IMR-90 (cell line): Measurements from ENCODE around the gene ZGRF1. TPM values are rescaled to one million over a fixed set of nuclear protein-coding genes. Genes with fewer than 3 reads are reported as not detected.
A peak's percentile ranks its signal among the peaks of the same experiment; 100 is the strongest.

ENCODE experiments used
- ATAC-seq: fragments of 200-7000 bp; cut with Tn5 transposase; 2 replicates; pipeline ENCODE4 v1.9.1; 2020; ENCODE audit warnings: low read depth, mild to moderate bottlenecking, moderate library complexity
- BruUV-seq: library from RNA; stranded (reverse); fragments of 400-500 nt; replicated peaks from 2 replicates; lab custom pipeline; 2021; lab: Mats Ljungman, UMichigan
- CTCF ChIA-PET: fragments of 300-600 bp; formaldehyde crosslinking; extraction: SDS; loops from one replicate; lab custom pipeline; 2021; ENCODE audit warnings: antibody characterized with exemption; lab: Yijun Ruan, JAX
- POLR2A ChIA-PET: fragments of 300-600 bp; sonication (Branson Sonifier 250); formaldehyde crosslinking; loops from one replicate; lab custom pipeline; 2022; ENCODE audit warnings: antibody characterized with exemption; ENCODE audit not compliant: unreplicated experiment; lab: Charles Lee
- DNase-seq: peaks from one replicate; pipeline ENCODE4 v3.0.0; 2013
- H2AFZ ChIP-seq: replicated peaks from 2 replicates; pipeline ENCODE3; 2013; ENCODE audit warnings: low read length, mild to moderate bottlenecking; ENCODE audit not compliant: poor library complexity
- H2AK5ac ChIP-seq: 2 replicates; pipeline ENCODE4 v1.6.1; 2013; ENCODE audit warnings: low read depth, low read length, inconsistent platforms
- H2AK9ac ChIP-seq: replicated peaks from 2 replicates; pipeline ENCODE3; 2013; ENCODE audit warnings: mild to moderate bottlenecking, low read depth, low read length, moderate library complexity; ENCODE audit not compliant: poor library complexity
- H2BK120ac ChIP-seq: 2 replicates; pipeline ENCODE4 v1.6.1; 2013; ENCODE audit warnings: low read depth, low read length, inconsistent platforms
- H2BK15ac ChIP-seq: 3 replicates; pipeline ENCODE4 v1.6.1; 2013; ENCODE audit warnings: low read depth, low read length, inconsistent platforms
- H2BK20ac ChIP-seq: 2 replicates; pipeline ENCODE4 v1.6.1; 2013; ENCODE audit warnings: low read depth, mild to moderate bottlenecking, inconsistent platforms, low read length, moderate library complexity
- H2BK5ac ChIP-seq: 2 replicates; pipeline ENCODE4 v1.6.1; 2013; ENCODE audit warnings: mild to moderate bottlenecking, low read depth, low read length, inconsistent platforms; ENCODE audit not compliant: poor library complexity, severe bottlenecking
- H3K14ac ChIP-seq: replicated peaks from 2 replicates; pipeline ENCODE4 v1.6.1; 2013; ENCODE audit warnings: low read depth, low read length, inconsistent platforms
- H3K18ac ChIP-seq: 2 replicates; pipeline ENCODE4 v1.6.1; 2013; ENCODE audit warnings: low read depth, low read length, control low read depth
- H3K23ac ChIP-seq: 2 replicates; pipeline ENCODE4 v1.6.1; 2013; ENCODE audit warnings: low read depth, low read length, inconsistent platforms
- H3K27ac ChIP-seq: 2 replicates; pipeline ENCODE4 v1.5.1; 2013; ENCODE audit warnings: mild to moderate bottlenecking, control low read depth, low read length; ENCODE audit not compliant: insufficient read depth
- H3K27me3 ChIP-seq: 2 replicates; pipeline ENCODE4 v1.6.1; 2013; ENCODE audit warnings: low read length; ENCODE audit not compliant: control insufficient read depth, insufficient read depth
- H3K36me3 ChIP-seq: 2 replicates; pipeline ENCODE4 v1.6.1; 2013; ENCODE audit warnings: low read length, mixed read lengths; ENCODE audit not compliant: control insufficient read depth, insufficient read depth
- H3K4ac ChIP-seq: 2 replicates; pipeline ENCODE4 v1.6.1; 2013; ENCODE audit warnings: low read depth, low read length, inconsistent platforms
- H3K4me1 ChIP-seq: 2 replicates; pipeline ENCODE4 v1.6.1; 2013; ENCODE audit warnings: low read length, mixed read lengths; ENCODE audit not compliant: control insufficient read depth, insufficient read depth
- H3K4me2 ChIP-seq: 2 replicates; pipeline ENCODE4 v1.6.1; 2013; ENCODE audit warnings: low read depth, mild to moderate bottlenecking, control low read depth, low read length, moderate library complexity
- H3K4me3 ChIP-seq: 2 replicates; pipeline ENCODE4 v1.5.1; 2013; ENCODE audit warnings: low read depth, mild to moderate bottlenecking, control low read depth, low read length, moderate library complexity; ENCODE audit not compliant: insufficient read depth
- H3K56ac ChIP-seq: 2 replicates; pipeline ENCODE4 v1.6.1; 2013; ENCODE audit warnings: low read length, inconsistent platforms; ENCODE audit not compliant: insufficient read depth; ENCODE audit errors: extremely low read depth
- H3K79me1 ChIP-seq, 2 experiments: 2 replicates each; pipeline ENCODE4 v1.6.1; 2013; ENCODE audit warnings: low read length in 2 of 2, inconsistent platforms in 1 of 2, low read depth in 1 of 2
- H3K9ac ChIP-seq: 2 replicates; pipeline ENCODE4 v1.6.1; 2013; ENCODE audit warnings: low read depth, low read length, control low read depth
- H3K9me1 ChIP-seq: 2 replicates; pipeline ENCODE4 v1.6.1; 2013; ENCODE audit warnings: low read length, inconsistent platforms; ENCODE audit not compliant: insufficient read depth
- H3K9me3 ChIP-seq: 2 replicates; pipeline ENCODE4 v1.6.1; 2013; ENCODE audit warnings: low read length; ENCODE audit not compliant: control insufficient read depth, insufficient read depth
- H4K20me1 ChIP-seq: 2 replicates; pipeline ENCODE4 v1.6.1; 2013; ENCODE audit warnings: low read length, inconsistent platforms; ENCODE audit not compliant: insufficient read depth
- H4K5ac ChIP-seq: 2 replicates; pipeline ENCODE4 v1.6.1; 2013; ENCODE audit warnings: mild to moderate bottlenecking, low read depth, low read length, control low read depth
- H4K8ac ChIP-seq, 2 experiments: 2 replicates each; pipeline ENCODE4 v1.6.1; 2013; ENCODE audit warnings: low read depth in 2 of 2, low read length in 2 of 2, control low read depth in 1 of 2, inconsistent platforms in 1 of 2
- H4K91ac ChIP-seq: 2 replicates; pipeline ENCODE4 v1.6.1; 2013; ENCODE audit warnings: low read depth, low read length, inconsistent platforms; ENCODE audit not compliant: insufficient read depth
- BHLHE40 ChIP-seq: fragments of 150-350 bp; IDR thresholded peaks from 2 replicates; pipeline ENCODE4 v1.6.1; 2016; ENCODE audit warnings: mild to moderate bottlenecking, low read depth, low read length
- MAFK ChIP-seq: IDR thresholded peaks from 2 replicates; pipeline ENCODE4 v1.6.1; 2012; ENCODE audit warnings: low read depth, low read length, improper control_type of control experiment
- MXI1 ChIP-seq: IDR thresholded peaks from 2 replicates; pipeline ENCODE4 v1.6.1; 2012; ENCODE audit warnings: low read depth, mild to moderate bottlenecking, low read length, moderate library complexity, borderline replicate concordance
- RAD21 ChIP-seq: IDR thresholded peaks from 2 replicates; pipeline ENCODE4 v1.6.1; 2012; ENCODE audit warnings: low read length, improper control_type of control experiment
- RCOR1 ChIP-seq: IDR thresholded peaks from 2 replicates; pipeline ENCODE4 v1.6.1; 2012; ENCODE audit warnings: mild to moderate bottlenecking, low read length, improper control_type of control experiment; ENCODE audit not compliant: insufficient replicate concordance
- WGBS, 2 experiments: methylation state at CpG; one replicate each; pipeline versions ENCODE4 v1.1.5 to v1.1.7; 2013; ENCODE audit warnings: missing lambda C conversion rate in 2 of 2; ENCODE audit not compliant: insufficient read length in 1 of 2; ENCODE audit errors: extremely low coverage in 2 of 2; 5-methylcytosine and 5-hydroxymethylcytosine counted together
- dilution Hi-C: fragments of 300-500 bp; cut with HindIII; formaldehyde crosslinking; loops from one replicate; pipeline ENCODE4 v1.14.3; 2018; ENCODE audit warnings: low sequenced_read_pairs; ENCODE audit not compliant: unreplicated experiment
- in situ Hi-C: fragments of 300-500 bp; cut with MboI; formaldehyde crosslinking; loops from 3 replicates; pipeline ENCODE4 v1.14.3; 2019; ENCODE audit warnings: low sequenced_read_pairs, inconsistent platforms, mixed read lengths
- intact Hi-C: fragments of 100-400 bp; cut with micrococcal nuclease; formaldehyde crosslinking; loops from 2 replicates; pipeline ENCODE4 v1.10.0; 2022
- polyA plus RNA-seq, 3 experiments: library from polyadenylated mRNA; depleted of rRNA; stranded (reverse); fragments of >200 nt; gene quantifications; 2 replicates each; pipeline ENCODE4 v1.2.3, GENCODE V29; 2012; ENCODE audit warnings: low replicate concordance in 1 of 3
- total RNA-seq: library from RNA; depleted of rRNA; stranded (reverse); fragments of >200 nt; gene quantifications from 2 replicates; pipeline ENCODE4 v1.2.3, GENCODE V29; 2012

The ZGRF1 gene
- total and polyA plus RNA-seq, 2 of the 4 experiments (the other 2 are of a cell fraction): 2.8 to 5.6 TPM

- ChIA-PET CTCF (interaction anchor here (1.0 kb wide), 1 partner anchor 8 kb away, joined by 5 read pairs; no protein-coding TSS in a partner anchor), POLR2A (interaction anchor here (0.8 kb wide), 1 partner anchor 12 kb away, joined by 5 read pairs; no protein-coding TSS in a partner anchor)
- Histone ChIP-seq H3K79me1 (no peaks in the 10 kb centered on the region), H2AK9ac (no peak overlapping the region), H2BK15ac (no peak overlapping the region), H3K27ac (no peak overlapping the region), H3K4me1 (no peaks in the 10 kb centered on the region; the same call in 1 of the 2 replicates), H3K4ac (no peak overlapping the region), H3K27me3 (peaks cover 85% of the 10 kb centered on the region), H3K4me3 (no peak overlapping the region), H3K18ac (no peak overlapping the region), H4K5ac (no peak overlapping the region), H2BK120ac (no peak overlapping the region), H3K9me3 (peaks cover 22% of the 10 kb centered on the region), H4K91ac (no peak overlapping the region), H2AK5ac (no peak overlapping the region), H2AFZ (peak overlapping the region; percentile 71), H4K8ac (no peak overlapping the region), H3K4me2 (peak overlapping the region; percentile 56; the same call in 1 of the 2 replicates), H3K23ac (no peak overlapping the region), H2BK20ac (no peak overlapping the region), H3K14ac (no peak overlapping the region), H3K9me1 (no peaks in the 10 kb centered on the region), H3K56ac (no peak overlapping the region), H2BK5ac (no peak overlapping the region), H3K36me3 (no peaks in the 10 kb centered on the region), H3K9ac (no peak overlapping the region), H4K20me1 (no peaks in the 10 kb centered on the region)
- DNase-seq (no peak), ATAC-seq (peak; percentile 16; the same call in 1 of the 2 replicates)
- no TSS peak for BruUV-seq
- intact Hi-C loops (no loop called here), dilution Hi-C loops (no loop called here), in situ Hi-C loops (no loop called here)
- TF ChIP-seq RAD21 (no peak), MAFK (no peak), MXI1 (no peak), RCOR1 (no peak), BHLHE40 (no peak)
- 0% methylated on average over 9 of the region's 55 CpGs; no CpG with 5 or more reads in 1 of the 2 experiments for WGBS, 2 experiments
These were observed 120.1 kb downstream of the ZGRF1 start for GRCh38 chr4:112516471-112517066.
